ENCODE data around the gene OSMR.

Gene OSMR

GRCh38 chr5:38872826-38873225 lies 27.0 kb downstream of the OSMR start:
- DNase-seq = no peak

- DNase-seq = no peak
Observed at GRCh38 chr5:38874948-38875456, 29.2 kb downstream of the OSMR start.

- DNase-seq = no peak
Observed at GRCh38 chr5:38878391-38879077, 32.7 kb downstream of the OSMR start.

DNA sequence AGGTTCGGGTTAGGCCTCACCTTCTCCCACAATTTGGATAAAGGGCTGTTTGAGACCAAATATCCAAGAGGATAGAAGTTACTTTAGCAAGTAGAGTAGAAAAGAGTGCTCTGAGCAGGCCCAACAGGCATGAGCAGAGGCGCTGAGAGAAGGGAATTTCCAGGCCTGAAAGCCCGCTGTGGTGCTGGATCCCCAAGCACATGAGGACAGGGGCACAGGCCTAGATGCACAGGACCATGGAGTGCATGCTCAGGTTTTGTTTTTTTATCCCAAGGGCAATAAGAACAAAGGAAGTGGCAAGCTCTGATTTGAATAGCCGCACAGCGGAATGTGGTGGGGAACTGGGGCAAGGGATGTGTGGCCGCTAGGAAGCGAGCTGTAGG lies 33.3 kb downstream of the OSMR start:
- DNase-seq = no peak

DNA sequence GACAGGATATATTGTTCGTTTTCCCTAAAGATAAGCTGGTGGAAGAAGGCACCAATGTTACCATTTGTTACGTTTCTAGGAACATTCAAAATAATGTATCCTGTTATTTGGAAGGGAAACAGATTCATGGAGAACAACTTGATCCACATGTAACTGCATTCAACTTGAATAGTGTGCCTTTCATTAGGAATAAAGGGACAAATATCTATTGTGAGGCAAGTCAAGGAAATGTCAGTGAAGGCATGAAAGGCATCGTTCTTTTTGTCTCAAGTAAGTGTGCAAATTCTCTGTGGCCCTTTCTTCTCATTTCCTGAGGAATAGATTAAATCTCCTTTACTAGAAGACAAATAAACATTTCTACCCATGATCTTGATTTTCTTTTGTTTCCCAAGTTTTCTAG lies 38.0 kb downstream of the OSMR start:
- no peak for DNase-seq

DNA sequence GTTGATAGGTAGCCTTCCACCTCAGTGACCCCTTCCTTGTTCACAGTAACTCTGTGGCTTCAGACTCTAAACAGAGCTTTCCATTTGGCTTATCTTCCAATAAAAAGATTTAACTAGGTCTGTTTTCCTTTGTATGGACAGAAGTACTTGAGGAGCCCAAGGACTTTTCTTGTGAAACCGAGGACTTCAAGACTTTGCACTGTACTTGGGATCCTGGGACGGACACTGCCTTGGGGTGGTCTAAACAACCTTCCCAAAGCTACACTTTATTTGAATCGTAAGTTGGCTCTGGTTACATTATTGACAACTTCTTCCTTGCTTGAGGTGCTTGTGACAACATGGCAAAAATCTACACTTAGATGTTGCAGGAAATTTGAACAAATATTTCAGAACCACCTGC lies 39.4 kb downstream of the OSMR start:
- no peak for DNase-seq

GRCh38 chr5:38888041-38888440 lies 42.2 kb downstream of the OSMR start:
- DNase-seq = no peak

DNA sequence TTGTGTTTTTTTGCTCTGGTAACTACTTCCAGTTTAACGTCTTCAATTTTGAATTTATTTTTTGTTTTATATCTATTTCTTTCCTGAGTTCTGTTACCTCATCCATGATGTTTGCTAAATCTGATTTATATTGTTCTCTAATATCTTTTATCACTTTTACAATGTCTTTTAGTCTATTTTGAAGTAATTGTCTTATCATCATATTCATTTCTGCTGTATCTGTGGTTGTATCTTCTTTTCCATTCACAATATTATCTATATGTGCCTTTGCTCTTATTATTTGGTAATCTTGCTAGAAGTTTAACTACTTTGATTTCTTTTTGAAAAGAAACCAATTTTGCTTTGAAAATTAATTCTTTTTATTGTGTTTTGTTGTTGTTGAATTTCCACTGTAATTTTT lies 43.6 kb downstream of the OSMR start:
- no peak for DNase-seq

DNA sequence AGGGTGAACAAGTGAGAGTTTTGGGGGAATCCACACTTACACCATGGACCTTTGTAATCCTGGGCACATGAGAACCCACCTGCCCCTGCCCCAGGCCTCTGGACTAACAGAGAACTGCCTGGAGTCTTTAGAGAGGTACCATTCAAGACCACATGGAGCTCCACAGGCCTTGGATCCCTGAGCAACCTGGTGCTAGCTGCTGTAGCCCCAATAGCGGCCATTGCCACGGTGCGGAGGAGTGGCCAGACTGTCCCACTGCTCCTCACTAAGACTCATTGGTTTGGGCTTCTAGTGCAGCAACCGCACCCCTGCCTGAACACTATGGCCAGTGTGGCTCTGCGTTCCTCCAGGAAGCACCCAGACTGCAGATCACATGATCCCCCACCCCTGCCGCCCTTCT lies 45.8 kb downstream of the OSMR start:
- DNase-seq = no peak

GRCh38 chr5:38892363-38892762 lies 46.6 kb downstream of the OSMR start:
- no peak for DNase-seq

DNA sequence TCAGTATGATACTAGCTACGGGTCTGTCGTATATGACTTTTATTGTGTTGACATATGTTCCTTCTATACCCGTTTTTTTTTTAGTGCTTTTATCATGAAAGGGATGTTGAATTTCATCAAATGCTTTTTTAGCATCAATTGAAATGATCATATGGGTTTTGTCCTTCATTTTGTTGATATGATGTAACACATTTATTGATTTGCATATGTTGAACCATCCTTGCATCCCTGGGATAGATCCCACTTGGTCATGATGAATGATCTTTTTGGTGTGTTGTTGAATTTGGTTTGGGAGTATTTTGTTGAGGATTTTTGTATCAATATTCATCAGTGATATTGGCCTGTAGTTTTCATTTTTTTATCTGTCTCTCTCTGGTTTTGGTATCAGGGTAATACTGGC lies 50.9 kb downstream of the OSMR start:
- no peak for DNase-seq

DNA sequence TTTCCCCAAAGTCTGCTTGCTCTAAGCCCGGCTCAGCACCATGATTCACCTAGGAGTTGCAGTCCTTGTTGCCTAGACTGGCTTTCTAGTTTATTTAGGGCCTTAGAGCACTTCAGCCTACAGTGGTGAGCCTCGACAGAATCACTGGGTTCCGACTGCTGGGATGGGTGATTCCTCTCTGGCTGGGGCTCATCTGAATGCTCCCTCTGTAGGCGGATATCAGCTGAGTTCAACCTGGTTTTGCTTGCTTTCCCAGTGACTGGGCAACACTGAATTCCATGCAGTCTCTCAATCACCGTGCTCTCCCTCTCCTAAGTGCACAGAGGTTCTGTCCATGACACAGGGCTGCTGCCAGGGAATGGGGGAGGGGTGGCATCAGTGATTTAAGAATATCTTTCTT lies 54.1 kb downstream of the OSMR start:
- DNase-seq = no peak

GRCh38 chr5:38905516-38905915 lies 59.7 kb downstream of the OSMR start:
- no peak for DNase-seq

DNA sequence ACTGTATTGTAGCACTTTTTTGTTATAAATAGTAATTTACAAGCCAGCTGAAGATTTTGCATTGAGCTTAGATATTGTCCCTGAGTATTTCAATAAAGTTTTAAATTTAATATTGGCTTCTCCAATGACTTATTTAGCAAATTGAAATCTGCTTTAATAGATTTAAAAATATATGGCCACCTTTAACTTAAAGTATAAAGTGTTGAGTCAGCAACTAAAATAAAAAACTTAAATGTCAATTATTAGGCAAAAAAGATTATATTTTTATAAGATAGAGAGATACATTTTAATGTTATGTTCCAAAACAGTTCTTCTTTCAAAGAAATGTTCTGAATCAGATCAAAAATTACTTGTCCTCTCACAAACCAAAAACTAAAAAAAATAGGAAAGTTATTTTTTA lies 60.7 kb downstream of the OSMR start:
- DNase-seq = no peak

DNA sequence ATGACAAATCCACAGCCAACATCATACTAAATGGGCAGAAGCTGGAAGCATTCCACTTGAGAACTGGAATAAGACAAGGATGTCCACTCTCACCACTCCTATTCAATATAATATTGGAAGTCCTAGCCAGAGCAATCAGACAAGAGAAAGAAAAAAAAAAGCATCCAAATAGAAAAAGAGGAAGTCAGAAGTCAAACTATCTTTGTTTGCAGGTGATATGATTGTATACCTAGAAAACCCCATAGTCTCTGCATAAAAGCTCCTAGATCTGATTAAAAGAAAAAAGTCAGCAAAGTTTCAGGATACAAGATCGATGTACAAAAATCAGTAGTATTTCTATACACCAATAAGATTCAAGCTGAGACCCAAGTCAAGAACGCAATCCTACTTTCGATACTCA lies 66.1 kb downstream of the OSMR start:
- no peak for DNase-seq

- DNase-seq = no peak
Observed at GRCh38 chr5:38913714-38914113, 67.9 kb downstream of the OSMR start.

GRCh38 chr5:38916802-38917201 lies 71.0 kb downstream of the OSMR start:
- no peak for DNase-seq

DNA sequence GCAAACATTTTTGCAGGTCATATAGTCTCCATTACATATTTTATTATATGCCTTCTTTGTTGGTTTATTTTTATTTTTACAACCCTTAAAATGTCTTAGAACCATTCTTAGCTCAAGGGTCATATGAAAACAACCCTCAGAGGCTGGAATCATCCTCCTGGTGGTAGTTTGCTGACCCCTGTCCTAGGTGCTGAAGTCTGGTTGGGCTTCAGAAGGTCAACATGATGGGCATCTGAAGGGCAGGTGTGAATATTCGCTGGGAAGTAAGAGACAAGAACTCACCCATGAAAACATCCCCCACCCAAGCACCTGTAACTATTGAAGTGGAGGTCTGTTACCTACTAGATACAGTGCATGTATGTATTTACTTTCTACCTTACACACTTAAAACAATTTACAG lies 75.4 kb downstream of the OSMR start:
- DNase-seq = no peak

DNA sequence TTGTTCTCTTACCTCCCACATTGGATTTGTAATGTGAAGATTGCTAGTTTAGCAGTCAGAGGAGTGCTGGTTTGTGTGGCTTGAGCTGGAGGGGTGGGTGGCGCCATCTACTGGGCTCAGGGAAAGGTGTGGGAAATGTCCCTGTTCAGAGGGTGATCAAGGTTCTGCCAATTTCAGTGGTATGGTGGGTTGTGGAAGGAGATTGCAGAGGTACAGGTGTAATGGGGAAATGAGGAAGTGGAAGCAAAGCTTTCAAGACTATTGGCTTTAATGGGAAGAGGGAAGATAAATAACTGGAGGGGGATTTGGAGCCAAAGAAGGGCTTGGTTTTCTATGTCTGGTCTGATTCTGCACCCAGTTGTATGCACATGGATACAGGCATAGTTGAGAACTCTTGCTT lies 76.4 kb downstream of the OSMR start:
- peak; percentile 20 for DNase-seq

GRCh38 chr5:38923661-38924451 lies 78.0 kb downstream of the OSMR start:
- no peak for DNase-seq

DNA sequence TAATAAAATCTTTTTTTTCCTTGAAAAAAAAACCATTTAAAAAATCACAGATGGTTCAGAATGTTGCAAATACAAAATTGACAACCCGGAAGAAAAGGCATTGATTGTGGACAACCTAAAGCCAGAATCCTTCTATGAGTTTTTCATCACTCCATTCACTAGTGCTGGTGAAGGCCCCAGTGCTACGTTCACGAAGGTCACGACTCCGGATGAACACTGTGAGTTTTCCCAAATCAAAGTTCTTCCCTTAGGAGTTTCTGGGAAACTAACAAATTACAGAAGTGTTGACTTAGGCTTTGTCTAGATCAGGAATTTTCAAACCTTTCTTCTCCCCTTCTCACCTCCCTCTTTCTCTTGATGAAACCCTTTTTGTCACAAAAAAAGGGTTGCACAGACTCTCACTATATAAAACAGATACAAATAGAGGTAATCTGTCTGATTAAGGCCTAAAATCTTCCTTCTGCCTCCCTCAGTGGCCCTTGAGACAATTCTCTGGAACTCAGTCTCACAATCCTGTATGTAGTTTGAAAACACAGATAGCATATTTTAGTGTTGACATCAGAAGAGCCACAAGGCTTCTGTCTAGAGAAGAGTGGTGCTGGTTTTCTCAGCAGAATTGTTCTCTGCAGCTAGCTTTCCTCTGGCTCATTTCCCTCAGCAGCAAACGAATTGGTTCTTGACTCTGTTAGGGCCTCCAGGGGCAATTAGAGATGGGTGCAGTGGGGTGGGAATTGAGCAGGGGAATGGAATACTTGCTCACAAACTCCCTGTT lies 79.5 kb downstream of the OSMR start:
- DNase-seq = no peak

- DNase-seq = no peak
Observed at GRCh38 chr5:38926121-38926520, 80.3 kb downstream of the OSMR start.

GRCh38 chr5:38927470-38927869 lies 81.7 kb downstream of the OSMR start:
- DNase-seq = no peak

DNA sequence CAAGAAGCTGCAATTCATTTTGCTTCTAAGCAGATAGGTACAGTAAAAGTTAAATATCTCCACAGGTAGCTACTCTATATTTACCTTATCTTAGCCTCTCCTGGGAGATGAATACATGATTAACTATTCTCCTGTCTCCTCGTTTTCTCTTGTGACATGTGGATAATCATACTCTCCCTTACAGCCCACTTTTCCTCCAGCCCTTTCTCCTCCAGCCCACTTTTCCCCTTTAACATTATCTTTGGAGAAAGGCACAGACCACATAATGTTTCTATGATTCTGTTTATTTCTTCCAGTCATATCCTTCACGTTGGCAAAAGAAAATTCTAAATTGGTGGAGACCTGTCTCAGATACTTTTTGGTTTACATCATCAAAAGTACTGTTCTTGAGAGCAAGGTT lies 84.0 kb downstream of the OSMR start:
- no peak for DNase-seq

Measured in midbrain (tissue), 1 donor.